IPS-20b (cell line): ENCODE results near the gene JUND.

Experiments
- H3K27ac ChIP-seq: one replicate; pipeline ENCODE4 v1.5.1; 2013; ENCODE audit warnings: low read length
- H3K27me3 ChIP-seq: 2 replicates; pipeline ENCODE4 v1.6.1; 2013; ENCODE audit warnings: mild to moderate bottlenecking, low read length, inconsistent platforms; ENCODE audit not compliant: insufficient read depth
- H3K36me3 ChIP-seq: 2 replicates; pipeline ENCODE4 v1.6.1; 2013; ENCODE audit warnings: low read depth, mild to moderate bottlenecking, inconsistent platforms, low read length, moderate library complexity; ENCODE audit not compliant: insufficient read depth
- H3K4me1 ChIP-seq: 2 replicates; pipeline ENCODE4 v1.6.1; 2013; ENCODE audit warnings: mild to moderate bottlenecking, control low read depth, inconsistent platforms, low read length, moderate library complexity; ENCODE audit not compliant: insufficient read depth
- H3K4me3 ChIP-seq: 2 replicates; pipeline ENCODE4 v1.5.1; 2013; ENCODE audit warnings: mild to moderate bottlenecking, low read length, inconsistent platforms
- H3K9ac ChIP-seq: 2 replicates; pipeline ENCODE4 v1.6.1; 2013; ENCODE audit warnings: low read depth, mild to moderate bottlenecking, inconsistent platforms, low read length, moderate library complexity
- H3K9me3 ChIP-seq: 2 replicates; pipeline ENCODE4 v1.6.1; 2013; ENCODE audit warnings: mild to moderate bottlenecking, low read depth, low read length, inconsistent platforms; ENCODE audit not compliant: insufficient read depth

JUND gene

GRCh38 chr19:18319591-18320135 is 38.2 kb upstream of the JUND start:
- no peak overlapping the region for H3K4me3 ChIP-seq
- peaks cover 11% of the 10 kb centered on the region; the same call in 1 of the 2 replicates for H3K36me3 ChIP-seq
- H3K27me3 ChIP-seq, result no peaks in the 10 kb centered on the region
- H3K9ac ChIP-seq, result no peak overlapping the region
- no peak overlapping the region for H3K27ac ChIP-seq
- no peaks in the 10 kb centered on the region for H3K9me3 ChIP-seq
- peaks cover 15% of the 10 kb centered on the region for H3K4me1 ChIP-seq

DNA sequence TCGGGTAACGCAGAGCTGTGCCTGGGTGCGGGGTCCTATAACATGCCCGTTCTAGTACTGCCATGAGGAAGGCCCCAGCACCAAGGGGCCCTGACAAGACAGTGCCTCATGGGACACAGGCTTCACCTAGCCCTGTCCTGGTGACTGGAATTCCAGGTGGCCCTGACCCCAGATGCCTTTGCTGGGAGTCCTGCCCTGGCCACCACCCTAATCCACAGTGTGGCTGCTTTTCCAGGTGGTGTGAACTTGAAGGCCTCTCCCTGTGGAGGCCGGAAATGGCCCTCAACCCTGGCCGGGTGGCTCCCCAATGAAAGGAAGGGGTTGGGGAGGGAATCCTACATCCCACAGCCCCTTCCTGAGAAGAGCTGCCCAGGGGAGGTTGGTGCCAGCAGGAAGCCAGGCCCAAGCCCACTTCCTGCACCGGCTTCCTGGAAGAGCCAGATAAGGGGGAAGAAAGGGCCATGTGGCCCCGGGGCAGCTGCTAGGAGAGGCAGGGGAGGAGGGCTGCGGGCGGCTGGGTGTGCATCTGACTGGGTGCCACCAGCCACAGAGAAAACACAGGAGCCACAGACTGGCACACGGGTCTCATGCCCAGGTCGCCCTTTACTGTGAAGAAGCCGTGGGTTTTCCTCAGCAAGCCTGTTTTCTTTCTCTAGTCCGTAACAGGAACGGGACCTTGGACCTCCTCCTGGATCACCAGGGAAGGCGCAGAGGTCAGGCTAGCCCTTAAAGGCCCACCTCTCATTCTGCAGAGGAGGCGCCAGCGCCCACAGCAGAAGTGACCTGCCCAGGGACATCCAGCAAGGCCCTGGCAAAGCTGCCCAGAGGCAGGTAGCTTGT is 36.8 kb upstream of the JUND start:
- Histone ChIP-seq H3K4me1 (peaks cover 9% of the 10 kb centered on the region), H3K27ac (no peak overlapping the region), H3K9me3 (no peaks in the 10 kb centered on the region), H3K36me3 (peaks cover 26% of the 10 kb centered on the region), H3K27me3 (no peaks in the 10 kb centered on the region), H3K4me3 (no peak overlapping the region), H3K9ac (no peak overlapping the region)

DNA sequence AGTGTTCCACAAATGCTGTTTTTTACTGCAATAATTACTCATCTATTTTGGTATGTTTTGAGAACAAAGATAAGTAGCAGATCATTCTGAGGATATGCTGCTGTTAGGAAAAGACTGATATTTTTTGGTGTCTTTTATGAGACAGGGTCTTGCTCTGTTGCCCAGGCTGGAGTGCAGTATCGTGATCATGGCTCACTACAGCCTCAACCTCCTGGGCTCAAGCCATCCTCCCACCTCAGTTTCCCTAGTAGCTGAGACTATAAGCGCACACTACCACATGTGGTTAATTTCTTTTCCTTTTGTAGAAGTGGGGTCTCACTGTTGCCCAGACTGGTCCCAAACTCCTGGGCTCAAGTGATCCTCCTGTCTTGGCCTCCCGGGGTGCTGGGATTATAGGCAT is 32.0 kb upstream of the JUND start:
- peaks cover 74% of the 10 kb centered on the region for H3K36me3 ChIP-seq
- H3K4me3 ChIP-seq, result no peak overlapping the region
- H3K27ac ChIP-seq, result no peak overlapping the region
- H3K4me1 ChIP-seq, result no peaks in the 10 kb centered on the region
- no peaks in the 10 kb centered on the region for H3K27me3 ChIP-seq
- no peaks in the 10 kb centered on the region for H3K9me3 ChIP-seq
- H3K9ac ChIP-seq, result no peak overlapping the region

GRCh38 chr19:18312092-18312534 is 30.7 kb upstream of the JUND start:
- Histone ChIP-seq H3K4me1 (no peaks in the 10 kb centered on the region), H3K4me3 (no peak overlapping the region), H3K9ac (no peak overlapping the region), H3K9me3 (no peaks in the 10 kb centered on the region), H3K27ac (no peak overlapping the region), H3K27me3 (no peaks in the 10 kb centered on the region), H3K36me3 (peaks cover 87% of the 10 kb centered on the region)

DNA sequence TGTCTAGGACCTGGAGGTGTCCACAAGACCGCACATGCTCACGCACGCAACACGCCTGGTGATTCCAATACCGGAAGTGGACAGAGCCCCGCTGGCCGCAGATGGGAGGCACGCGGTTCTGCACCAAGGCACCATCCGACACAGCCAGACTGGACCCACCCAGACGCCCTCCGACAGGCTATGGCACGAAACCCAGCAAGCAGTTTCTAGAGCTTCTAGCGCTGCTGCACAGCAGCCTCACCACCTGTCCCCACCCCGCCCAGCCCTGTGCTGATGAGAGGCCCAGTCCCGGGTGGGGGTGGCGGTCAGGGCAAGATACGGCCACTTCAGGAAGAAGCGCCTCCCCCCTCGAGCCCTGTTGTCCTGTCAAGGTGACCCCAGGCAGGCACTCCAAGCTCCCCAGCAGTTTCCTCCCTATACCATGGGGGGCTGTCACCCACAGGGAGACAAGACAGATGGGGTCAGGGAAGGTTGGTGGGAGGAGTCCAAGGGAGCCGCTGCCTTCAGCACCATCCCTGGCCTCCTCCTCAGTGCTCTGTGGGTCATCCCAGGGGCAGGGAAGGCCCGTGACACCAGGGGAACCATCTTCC is 30.2 kb upstream of the JUND start:
- Histone ChIP-seq H3K36me3 (peaks cover 92% of the 10 kb centered on the region), H3K9ac (no peak overlapping the region), H3K4me1 (no peaks in the 10 kb centered on the region), H3K27ac (no peak overlapping the region), H3K4me3 (no peak overlapping the region), H3K27me3 (no peaks in the 10 kb centered on the region), H3K9me3 (no peaks in the 10 kb centered on the region)

GRCh38 chr19:18310966-18311365 is 29.5 kb upstream of the JUND start:
- H3K36me3 ChIP-seq, result peaks cover 97% of the 10 kb centered on the region

GRCh38 chr19:18310118-18310909 is 28.9 kb upstream of the JUND start:
- H3K9ac ChIP-seq, result no peak overlapping the region
- peaks cover 90% of the 10 kb centered on the region for H3K36me3 ChIP-seq
- H3K9me3 ChIP-seq, result no peaks in the 10 kb centered on the region
- H3K4me3 ChIP-seq, result no peak overlapping the region
- H3K27me3 ChIP-seq, result no peaks in the 10 kb centered on the region
- H3K4me1 ChIP-seq, result peaks cover under 1% of the 10 kb centered on the region; the same call in 1 of the 2 replicates
- H3K27ac ChIP-seq, result no peak overlapping the region

More at GRCh38 chr19:18310966-18311365, 29.5 kb upstream of the JUND start:
- Histone ChIP-seq H3K9ac (no peak overlapping the region), H3K9me3 (no peaks in the 10 kb centered on the region), H3K4me1 (no peaks in the 10 kb centered on the region), H3K27me3 (no peaks in the 10 kb centered on the region), H3K4me3 (no peak overlapping the region), H3K27ac (no peak overlapping the region)

- Histone ChIP-seq H3K9ac (no peak overlapping the region), H3K9me3 (no peaks in the 10 kb centered on the region), H3K36me3 (peaks cover 86% of the 10 kb centered on the region), H3K27ac (no peak overlapping the region), H3K4me3 (no peak overlapping the region), H3K4me1 (peaks cover 7% of the 10 kb centered on the region; the same call in 1 of the 2 replicates), H3K27me3 (no peaks in the 10 kb centered on the region)
These were observed 28.2 kb upstream of the JUND start for GRCh38 chr19:18309525-18310064.

- H3K4me1 ChIP-seq, result peaks cover 11% of the 10 kb centered on the region; the same call in 1 of the 2 replicates
- no peaks in the 10 kb centered on the region for H3K9me3 ChIP-seq
- no peaks in the 10 kb centered on the region for H3K27me3 ChIP-seq
- no peak overlapping the region for H3K9ac ChIP-seq
- no peak overlapping the region for H3K4me3 ChIP-seq
- H3K27ac ChIP-seq, result no peak overlapping the region
- H3K36me3 ChIP-seq, result peaks cover 79% of the 10 kb centered on the region
These were observed 27.5 kb upstream of the JUND start for GRCh38 chr19:18308948-18309325.

DNA sequence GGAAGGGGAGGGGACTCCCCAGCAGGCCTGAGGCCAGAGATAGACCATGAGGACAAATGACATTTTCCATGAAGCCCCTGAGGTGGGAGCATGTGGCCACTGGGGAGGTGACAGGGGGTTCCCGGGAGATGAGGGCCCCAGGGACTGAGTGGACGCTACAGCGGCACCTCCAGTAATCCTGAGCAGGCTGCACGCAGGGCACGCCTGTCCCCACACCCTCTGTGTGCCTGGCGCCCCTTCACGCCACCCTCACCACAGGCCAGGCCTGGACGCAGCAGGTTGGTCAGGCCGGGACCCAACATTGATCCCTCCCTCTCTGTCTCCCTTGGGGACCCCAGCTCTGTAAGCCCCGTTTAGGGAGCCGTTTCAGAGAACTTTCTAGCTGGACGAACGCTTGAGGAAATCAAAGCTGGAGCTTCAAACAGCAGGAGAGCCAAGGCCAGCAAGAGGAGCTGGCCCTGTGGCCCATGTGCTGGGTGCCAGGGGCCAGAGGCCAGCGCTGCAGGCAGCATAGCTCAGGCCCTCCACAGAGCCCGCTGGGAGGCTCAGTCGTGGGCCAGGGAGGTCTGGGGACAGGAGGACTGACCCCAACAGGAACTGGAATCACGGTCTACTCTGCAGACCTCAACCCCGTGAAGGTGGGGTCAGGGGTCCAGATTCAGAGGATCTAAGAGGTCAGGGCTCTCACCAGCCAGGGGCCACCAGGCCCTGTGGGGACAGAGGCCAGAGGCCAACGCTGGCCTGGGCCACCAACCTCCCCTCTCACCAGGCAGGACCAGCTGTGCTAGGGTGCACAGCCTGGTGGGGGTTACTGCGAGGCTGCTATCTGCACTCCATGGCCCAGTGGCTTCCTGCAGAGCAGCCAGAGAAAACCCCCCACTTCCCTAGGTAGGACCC is 26.9 kb upstream of the JUND start:
- Histone ChIP-seq H3K36me3 (peaks cover 73% of the 10 kb centered on the region), H3K27ac (no peak overlapping the region), H3K9ac (no peak overlapping the region)

More for the DNA sequence above, 26.9 kb upstream of the JUND start:
- H3K4me3 ChIP-seq, result no peak overlapping the region
- no peaks in the 10 kb centered on the region for H3K27me3 ChIP-seq
- H3K4me1 ChIP-seq, result peaks cover 11% of the 10 kb centered on the region; the same call in 1 of the 2 replicates
- H3K9me3 ChIP-seq, result no peaks in the 10 kb centered on the region
